GM19452 (cell line): ENCODE measurements around the gene WDR44.
"Not testable (repeated sequence)": the region's sequence is repeated elsewhere in the genome, so short reads cannot be mapped to it uniquely, and the experiment has no call there.

Source experiments
- ATAC-seq: cut with Tn5 transposase; IDR thresholded peaks from one replicate; pipeline ENCODE4 v1.9.1; 2021; ENCODE audit not compliant: unreplicated experiment

The WDR44 gene

DNA sequence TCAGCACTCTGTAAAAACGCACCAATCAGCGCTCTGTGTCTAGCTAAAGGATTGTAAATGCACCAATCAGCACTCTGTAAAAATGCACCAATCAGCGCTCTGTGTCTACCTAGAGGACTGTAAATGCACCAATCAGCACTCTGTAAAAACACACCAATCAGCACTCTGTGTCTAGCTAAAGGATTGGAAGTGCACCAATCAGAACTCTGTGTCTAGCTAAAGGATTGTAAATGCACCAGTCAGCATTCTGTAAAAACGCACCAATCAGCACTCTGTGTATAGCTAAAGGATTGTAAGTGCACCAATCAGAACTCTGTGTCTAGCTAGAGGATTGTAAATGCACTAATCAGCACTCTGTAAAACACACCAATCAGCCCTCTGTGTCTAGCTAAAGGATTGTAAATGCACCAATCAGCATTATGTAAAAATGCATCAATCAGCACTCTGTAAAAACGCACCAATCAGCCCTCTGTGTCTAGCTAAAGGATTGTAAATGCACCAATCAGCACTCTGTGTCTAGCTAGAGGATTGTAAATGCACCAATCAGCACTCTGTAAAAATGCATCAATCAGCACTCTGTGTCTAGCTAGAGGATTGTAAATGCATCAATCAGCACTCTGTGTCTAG lies 124.9 kb downstream of the WDR44 start:
- not testable (repeated sequence) for ATAC-seq

GRCh38 chrX:118474586-118474985 lies 128.7 kb downstream of the WDR44 start:
- ATAC-seq, result no peak

DNA sequence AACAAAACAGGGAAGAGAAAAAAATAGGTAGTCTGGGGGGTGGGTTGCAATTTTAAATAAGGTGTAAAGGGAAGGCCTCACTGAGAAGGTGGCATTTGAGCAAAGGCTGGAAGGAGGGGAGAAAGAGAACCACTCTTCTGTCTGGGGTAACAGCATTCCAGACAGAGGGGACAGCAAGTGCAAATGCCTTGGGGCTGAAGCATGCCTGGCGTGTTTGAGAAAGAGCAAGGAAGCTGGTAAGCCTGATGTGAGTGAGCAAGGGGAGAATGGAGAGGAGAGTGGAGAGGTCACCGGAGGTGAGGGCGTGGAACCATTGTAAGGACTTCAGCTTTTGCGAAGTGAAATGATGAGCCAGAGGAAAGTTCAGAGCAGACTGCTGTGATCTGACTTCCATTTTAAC lies 130.0 kb downstream of the WDR44 start:
- no peak for ATAC-seq

GRCh38 chrX:118480172-118480571 lies 134.3 kb downstream of the WDR44 start:
- ATAC-seq, result no peak

DNA sequence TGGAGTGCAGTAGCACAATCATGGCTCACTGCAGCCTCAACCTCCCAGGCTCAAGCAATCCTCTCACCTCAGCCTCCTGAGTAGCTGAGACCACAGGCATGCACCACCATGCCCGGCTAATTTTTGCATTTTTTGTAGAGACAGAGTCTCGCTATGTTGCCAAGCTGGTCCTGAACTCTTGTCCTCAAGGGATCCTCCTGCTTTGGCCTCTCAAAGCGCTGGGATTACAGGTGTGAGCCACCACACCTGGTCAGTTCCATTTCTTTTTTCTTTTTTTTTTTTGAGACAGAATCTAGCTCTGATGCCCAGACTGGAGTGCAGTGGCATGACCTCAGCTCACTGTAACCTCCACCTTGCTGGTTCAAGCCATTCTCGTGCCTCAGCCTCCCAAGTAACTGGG lies 136.5 kb downstream of the WDR44 start:
- not testable (repeated sequence) for ATAC-seq

- ATAC-seq, result no peak
Measured at GRCh38 chrX:118484216-118484903, 138.5 kb downstream of the WDR44 start.

- ATAC-seq, result not testable (repeated sequence)
Measured at GRCh38 chrX:118486693-118487092, 140.8 kb downstream of the WDR44 start.

DNA sequence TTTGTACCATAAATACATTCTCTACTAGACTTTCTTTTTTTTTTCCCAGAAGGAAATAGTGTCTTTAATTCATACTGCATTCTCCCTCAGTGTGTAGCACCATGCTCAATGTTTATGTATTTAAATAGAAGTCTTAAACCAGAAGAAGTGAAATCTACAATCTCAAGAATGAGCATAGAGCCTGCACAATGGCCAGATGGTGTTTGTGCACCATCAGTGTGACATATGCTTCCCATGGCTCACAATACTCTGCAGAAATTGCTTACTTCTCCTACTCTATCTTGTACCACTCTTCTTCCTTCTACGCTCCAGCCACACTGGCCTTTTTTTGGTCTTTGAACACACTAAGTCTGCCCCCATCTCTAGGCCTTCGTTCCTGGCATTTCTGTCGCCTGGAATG lies 147.1 kb downstream of the WDR44 start:
- ATAC-seq, result no peak

DNA sequence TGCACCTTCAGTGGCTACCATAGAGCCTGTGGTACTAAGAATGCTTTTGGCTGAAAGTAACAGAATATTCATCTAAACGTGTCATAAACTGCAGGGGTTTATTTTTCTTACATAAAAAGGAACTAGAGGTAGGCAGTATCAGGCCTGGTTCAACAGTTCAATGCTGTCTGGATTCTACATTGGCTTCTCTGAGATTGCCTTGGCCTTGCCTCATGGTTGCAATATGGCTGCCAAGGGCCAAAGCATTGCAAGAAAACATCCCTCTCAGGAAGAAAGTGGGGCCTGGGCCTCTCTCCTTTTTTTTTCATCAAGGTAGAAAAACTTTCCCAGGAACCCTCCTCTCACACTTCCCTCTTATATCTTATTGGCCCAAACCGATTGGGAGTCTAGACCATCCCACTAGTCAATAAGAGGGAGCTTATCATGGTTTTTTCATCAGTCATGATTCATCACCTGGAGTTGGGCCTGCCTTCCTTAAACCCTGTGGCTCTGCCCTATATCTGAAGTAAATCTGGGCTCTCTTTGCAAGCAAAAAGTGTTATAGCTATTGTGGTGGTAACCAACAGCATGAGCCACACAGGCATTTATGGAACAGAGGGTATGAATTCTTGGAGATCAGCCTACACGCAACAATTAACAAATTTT lies 147.9 kb downstream of the WDR44 start:
- no peak for ATAC-seq

DNA sequence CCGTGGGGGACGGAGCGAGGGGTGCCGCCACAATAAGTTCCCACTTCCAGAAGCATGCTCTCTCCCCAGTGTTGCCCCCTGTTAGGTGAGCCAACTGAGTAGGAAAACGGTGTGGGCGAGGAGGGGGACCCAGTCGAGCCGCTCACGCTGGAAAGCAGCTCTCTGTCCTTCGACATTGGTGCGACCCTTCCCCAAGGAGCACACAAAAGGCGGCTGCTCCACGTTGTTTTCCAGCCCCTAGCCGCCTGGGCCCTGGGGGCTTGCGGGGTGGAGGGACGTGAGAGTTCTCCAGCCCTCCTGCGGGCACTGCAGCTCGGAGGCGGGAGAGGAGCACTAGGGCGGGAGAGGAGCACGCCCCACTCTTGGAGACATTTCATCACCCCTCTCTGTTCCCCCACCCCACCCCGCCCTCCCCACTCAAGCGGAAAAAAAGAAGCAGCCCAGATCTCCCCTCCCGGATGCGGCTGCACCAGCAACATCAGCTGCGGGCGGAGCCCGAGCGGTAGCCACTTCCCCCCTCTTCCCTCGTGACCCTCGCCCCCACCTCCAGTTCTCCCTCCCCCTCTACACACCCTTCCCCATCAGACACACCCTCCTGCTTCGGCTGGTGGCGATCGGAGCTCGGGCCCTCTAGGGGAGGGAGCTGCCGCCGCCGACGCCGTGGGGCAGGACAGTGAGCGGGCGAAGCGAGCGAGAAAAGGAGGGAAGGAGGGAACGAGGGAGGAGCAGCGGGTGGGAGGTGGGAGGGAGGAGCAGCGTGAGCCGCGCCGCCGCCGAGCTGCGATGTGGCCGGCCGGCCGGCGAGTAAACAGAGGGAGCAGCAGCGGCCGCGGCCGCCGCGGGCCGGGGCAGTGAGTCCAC lies 149.4 kb downstream of the WDR44 start, which contains the start of gene DOCK11:
Gene DOCK11, plus strand, starts transcription at position 755 of the 861 bp plus-strand sequence. CDS start 157 bp downstream, outside the sequence.
- ATAC-seq, result peak; percentile 75

- ATAC-seq, result peak; percentile 57
Measured at GRCh38 chrX:118495958-118496762, 150.3 kb downstream of the WDR44 start.

GRCh38 chrX:118496763-118497079 lies 150.8 kb downstream of the WDR44 start:
- ATAC-seq, result peak; percentile 15

DNA sequence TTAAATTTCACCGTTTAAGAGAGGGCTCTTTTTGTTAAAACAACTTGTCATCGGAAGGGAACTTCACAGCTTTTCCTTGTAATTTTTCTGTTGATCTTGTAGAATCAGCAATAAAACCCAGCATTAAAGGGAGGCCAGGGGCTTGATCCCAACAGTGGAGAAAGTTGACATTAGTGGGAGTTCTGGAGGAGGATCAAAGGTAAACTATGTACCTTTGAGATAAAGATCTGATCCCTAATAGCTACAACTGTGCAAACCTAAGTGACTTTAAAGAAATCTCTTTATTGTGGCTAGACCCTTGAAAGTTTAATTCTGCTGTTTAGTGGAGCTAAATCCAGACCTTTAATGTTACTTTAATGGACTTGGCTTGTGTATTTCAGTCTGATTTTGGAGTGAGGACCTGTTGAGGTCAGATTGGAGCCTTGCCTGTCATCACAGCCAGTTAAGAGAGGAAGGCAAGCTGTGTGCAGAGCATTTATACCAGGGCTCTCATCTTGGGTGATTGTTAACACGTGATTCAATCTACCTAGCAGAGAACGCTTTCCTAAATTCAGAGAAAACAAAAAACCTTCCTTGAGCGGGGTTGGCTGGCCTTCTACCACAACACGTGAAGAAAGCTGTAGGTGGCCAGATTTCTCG lies 151.4 kb downstream of the WDR44 start:
- no peak for ATAC-seq

DNA sequence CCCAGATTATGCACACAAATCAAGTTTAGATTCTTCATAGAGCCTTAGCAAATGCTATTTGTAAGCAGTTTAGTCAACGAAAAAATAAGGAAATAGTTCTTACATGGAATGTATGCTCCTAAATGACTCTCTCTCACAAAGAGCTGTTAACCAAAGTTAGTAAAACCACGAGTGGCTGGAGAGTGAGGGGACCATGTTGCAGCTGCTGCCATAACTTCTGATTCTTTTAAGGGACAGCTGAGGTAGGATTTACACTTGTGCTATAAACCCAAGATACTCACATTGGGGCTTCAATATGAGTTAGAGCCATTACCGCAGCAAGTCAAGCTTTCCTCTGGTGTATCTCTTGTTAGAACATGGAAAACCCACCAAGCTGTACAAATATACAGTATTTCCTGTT lies 152.4 kb downstream of the WDR44 start:
- ATAC-seq, result no peak

GRCh38 chrX:118498755-118499154 lies 152.8 kb downstream of the WDR44 start:
- no peak for ATAC-seq

- ATAC-seq, result no peak
Measured at GRCh38 chrX:118499295-118499694, 153.4 kb downstream of the WDR44 start.
